Measurements from ENCODE around the gene AGBL4.

The AGBL4 gene

DNA sequence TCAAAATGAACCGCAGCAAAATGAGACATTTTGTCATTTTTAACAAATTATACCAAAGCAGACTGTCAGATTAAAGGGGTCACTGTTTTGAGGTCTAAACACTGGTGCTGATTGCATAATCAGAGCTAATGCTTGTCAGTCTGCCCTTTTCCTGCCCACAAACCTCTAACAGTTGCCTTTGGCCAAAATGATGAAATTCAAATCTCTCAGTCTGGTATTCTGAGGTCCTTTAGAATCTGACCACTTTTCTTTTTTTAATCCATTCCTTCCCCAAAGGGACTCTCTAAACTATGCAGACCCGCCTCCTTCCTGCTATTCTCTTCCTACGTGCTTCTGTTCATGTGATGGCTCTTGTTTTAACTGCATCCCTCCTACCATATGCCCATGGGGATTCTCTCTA, 1406.5 kb downstream of the AGBL4 start:
- DNase-seq (ENCODE audit: insufficient read length, low spot score) (no peak), FAIRE-seq (no peak)
- no peak for TF ChIP-seq POLR2A (IDR thresholded peaks at IDR 0.05; ENCODE audit: low read depth, low read length)

- no peak for TF ChIP-seq POLR2A (IDR thresholded peaks at IDR 0.05; ENCODE audit: low read depth, low read length)
- DNase-seq (ENCODE audit: insufficient read length, low spot score), result no peak
- FAIRE-seq, result no peak
Observed at GRCh38 chr1:48616710-48617109, 1407.0 kb downstream of the AGBL4 start.

GRCh38 chr1:48611841-48612240, 1411.9 kb downstream of the AGBL4 start:
- DNase-seq (ENCODE audit: insufficient read length, low spot score) (no peak), FAIRE-seq (no peak)
- no peak for TF ChIP-seq POLR2A (IDR thresholded peaks at IDR 0.05; ENCODE audit: low read depth, low read length)

DNA sequence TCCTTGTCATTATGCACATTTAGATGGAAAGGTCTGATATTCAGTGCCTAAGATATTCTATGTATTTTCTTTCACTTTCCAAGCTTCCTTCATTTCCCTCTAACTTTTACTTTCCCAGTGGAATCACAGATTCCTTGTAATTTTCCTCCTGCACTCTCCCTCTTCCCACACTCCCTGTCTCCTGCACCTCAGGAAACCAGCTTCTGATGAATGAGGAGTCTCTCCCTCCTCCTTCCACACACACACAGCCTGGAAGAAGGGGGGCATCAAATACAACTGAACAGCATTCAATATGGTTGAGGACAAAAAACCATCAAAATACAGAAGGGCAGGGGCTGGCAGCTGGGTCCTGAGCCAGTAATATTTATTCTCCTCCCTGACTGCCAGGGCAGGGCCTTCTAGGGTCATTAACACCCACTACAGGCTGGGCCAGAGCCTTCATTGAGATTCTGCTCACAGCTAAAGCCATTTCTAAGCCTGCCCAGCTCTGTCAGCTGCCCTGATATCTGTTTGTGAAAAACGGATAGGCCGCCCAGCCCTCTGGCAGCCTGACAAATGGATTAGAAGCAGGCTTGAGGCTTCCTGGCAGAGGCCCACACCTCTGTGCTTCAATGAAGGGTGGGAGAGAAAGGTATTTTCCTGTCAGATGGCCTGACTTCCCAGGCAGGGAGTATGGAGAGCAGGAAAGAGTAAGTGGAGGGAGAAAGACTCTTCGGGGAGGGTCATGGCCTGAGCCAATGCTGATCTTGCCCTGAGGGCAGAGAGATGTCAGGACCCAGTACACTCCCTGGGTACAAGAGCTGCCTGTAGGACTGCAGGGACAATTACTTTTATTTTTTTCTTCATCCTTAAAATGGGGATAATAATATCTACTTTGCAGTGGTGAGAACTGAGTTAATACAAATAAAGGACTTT, 1412.9 kb downstream of the AGBL4 start:
- DNase-seq (ENCODE audit: insufficient read length, low spot score) (no peak), FAIRE-seq (no peak)
- no peak for TF ChIP-seq POLR2A (IDR thresholded peaks at IDR 0.05; ENCODE audit: low read depth, low read length)

DNA sequence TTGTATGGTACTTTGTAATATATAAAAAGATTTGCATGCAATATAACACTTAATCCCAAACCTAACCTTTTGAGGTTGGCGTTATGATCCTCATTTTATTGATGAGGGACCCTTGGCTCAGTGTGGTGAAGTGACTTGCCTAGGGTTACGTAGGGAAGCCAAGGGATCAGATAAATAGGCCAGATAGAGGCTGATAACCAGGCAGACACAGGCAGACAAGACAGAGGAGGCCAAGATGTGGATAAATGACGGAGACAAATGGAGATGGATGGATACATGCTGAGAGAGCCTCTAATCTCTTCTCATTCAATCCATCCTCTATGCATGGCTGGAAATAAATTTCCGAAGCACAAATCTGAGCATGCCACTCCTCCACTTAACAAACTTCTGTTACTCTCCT, 1414.9 kb downstream of the AGBL4 start:
- DNase-seq (ENCODE audit: insufficient read length, low spot score) (no peak), FAIRE-seq (no peak)
- no peak for TF ChIP-seq POLR2A (IDR thresholded peaks at IDR 0.05; ENCODE audit: low read depth, low read length)

DNA sequence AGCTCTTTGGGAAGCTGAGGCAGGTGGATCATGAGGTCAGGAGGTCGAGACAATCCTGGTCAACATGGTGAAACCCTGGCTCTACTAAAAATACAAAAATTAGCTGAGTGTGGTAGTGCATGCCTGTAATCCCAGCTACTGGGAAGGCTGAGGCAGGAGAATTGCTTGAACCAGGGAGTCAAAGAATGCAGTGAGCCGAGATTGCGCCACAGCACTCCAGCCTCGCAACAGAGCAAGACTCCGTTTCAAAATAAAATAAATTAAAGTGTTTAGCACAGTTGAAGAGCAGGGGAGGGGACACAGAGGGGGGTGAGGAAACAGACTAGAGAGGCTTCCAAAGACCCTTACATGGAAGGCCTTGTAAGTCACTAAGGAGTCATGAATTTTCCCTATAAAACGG, 1420.5 kb downstream of the AGBL4 start:
- no peak for TF ChIP-seq POLR2A (IDR thresholded peaks at IDR 0.05; ENCODE audit: low read depth, low read length)
- FAIRE-seq (no peak), DNase-seq (ENCODE audit: insufficient read length, low spot score) (no peak)

- TF ChIP-seq POLR2A (IDR thresholded peaks at IDR 0.05; ENCODE audit: low read depth, low read length), result no peak
- no peak for FAIRE-seq
Observed at GRCh38 chr1:48602349-48602748, 1421.4 kb downstream of the AGBL4 start.

DNA sequence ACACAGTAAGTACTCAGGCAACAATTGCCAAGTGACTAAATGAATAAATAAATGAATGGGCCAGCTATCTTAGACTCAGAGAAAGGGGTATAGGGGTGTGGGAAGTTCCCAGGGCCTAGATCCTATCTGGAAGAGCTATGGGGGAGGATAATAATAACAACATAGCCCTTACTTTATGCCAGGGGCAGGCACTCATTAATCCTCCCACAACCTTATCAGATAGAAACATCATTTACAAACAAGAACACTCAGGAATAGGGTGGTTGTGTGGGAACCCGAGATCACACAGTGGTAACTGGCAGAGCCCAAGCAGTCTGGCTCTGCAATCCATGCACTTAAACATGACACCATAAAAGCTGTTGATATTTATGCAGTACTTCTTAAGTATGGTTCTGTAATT, 1423.6 kb downstream of the AGBL4 start:
- no peak for TF ChIP-seq POLR2A (IDR thresholded peaks at IDR 0.05; ENCODE audit: low read depth, low read length)
- no peak for DNase-seq (ENCODE audit: insufficient read length, low spot score)
- FAIRE-seq, result no peak

More at GRCh38 chr1:48602349-48602748, 1421.4 kb downstream of the AGBL4 start:
- DNase-seq (ENCODE audit: insufficient read length, low spot score), result no peak

DNA sequence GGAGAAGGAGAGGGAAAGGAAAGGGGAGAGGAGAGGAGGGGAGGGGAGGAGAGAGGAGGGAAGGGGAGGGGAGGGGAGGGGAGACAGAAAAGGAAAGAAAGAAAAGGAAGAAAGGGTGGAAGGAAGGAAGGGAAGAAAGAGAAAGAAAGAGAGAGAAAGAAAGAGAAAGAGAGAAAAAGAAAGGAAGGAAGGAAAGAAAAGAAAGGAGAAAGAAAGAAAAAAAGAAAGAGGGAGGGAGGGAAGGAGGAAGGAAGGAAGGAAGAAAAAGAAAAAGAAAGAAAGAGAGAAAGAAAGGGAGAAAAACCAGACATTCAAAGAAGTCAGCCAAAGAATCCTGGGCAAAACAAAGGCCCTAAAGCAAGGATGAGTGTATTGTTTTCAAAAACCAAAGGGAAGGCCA, 1426.1 kb downstream of the AGBL4 start:
- no peak for FAIRE-seq
- no peak for TF ChIP-seq POLR2A (IDR thresholded peaks at IDR 0.05; ENCODE audit: low read depth, low read length)

DNA sequence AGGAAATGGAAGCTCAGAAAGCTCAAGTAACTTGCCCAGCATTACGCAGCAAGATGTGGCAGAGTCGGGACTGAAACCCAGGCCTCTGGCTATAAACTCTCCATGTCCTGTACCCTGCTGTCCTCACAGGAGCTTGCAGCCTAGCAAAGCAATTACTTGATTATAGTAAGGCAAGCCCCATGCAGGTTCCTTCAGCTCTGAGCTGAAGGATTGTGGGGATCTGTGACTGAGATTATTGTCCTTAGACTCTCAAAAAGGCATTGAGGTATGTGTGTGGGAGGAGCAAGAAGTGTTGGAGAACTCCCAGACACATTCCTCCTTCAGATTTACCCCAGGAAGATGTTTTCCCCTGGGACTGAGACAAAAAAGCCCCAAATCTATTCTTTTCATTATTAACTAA, 1427.7 kb downstream of the AGBL4 start:
- FAIRE-seq (no peak), DNase-seq (ENCODE audit: insufficient read length, low spot score) (no peak)
- no peak for TF ChIP-seq POLR2A (IDR thresholded peaks at IDR 0.05; ENCODE audit: low read depth, low read length)

More for the DNA sequence above, 1426.1 kb downstream of the AGBL4 start:
- DNase-seq (ENCODE audit: insufficient read length, low spot score), result no peak

DNA sequence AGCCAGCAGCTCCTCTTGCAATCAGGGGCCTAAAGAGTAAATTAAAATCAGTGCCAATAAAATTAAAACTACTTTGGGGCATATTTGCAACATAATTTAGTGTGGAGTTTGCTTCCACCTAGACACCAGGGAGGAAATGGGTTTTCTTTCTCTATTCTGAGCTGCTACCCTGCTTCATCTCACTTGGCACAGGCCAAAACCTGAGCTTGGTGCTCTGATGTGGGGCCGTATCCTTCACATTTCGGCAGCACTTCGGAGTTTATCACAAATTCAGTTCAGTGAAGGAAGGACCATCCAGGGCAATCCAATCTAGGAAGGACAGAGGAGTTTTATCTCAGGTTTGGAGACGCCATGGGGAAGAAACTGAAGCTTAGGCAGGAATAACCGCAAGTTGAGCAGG, 1428.1 kb downstream of the AGBL4 start:
- no peak for DNase-seq (ENCODE audit: insufficient read length, low spot score)
- no peak for TF ChIP-seq POLR2A (IDR thresholded peaks at IDR 0.05; ENCODE audit: low read depth, low read length)
- no peak for FAIRE-seq

- TF ChIP-seq POLR2A (IDR thresholded peaks at IDR 0.05; ENCODE audit: low read depth, low read length), result no peak
- no peak for DNase-seq (ENCODE audit: insufficient read length, low spot score)
- FAIRE-seq, result no peak
Observed at GRCh38 chr1:48592330-48592729, 1431.4 kb downstream of the AGBL4 start.

DNA sequence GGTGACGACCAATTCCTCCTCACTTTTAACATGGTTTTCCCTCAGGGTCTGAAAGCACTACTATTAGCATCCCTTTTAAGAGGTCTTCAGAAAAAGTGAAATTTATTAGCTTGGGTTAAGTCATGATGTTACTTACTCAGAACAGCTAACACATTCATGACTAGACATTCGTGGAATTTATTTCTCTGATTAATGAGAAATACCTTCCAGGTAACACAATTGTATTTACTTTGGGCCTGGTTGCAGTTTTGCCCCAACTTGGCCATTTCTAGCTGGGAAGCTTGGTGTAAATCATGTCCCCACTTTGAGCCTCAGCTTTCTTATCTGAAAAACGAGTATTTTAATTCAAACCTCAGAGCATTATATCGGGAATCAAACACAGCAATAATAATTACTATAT, 1432.6 kb downstream of the AGBL4 start:
- TF ChIP-seq POLR2A (IDR thresholded peaks at IDR 0.05; ENCODE audit: low read depth, low read length), result no peak
- FAIRE-seq (no peak), DNase-seq (ENCODE audit: insufficient read length, low spot score) (no peak)

DNA sequence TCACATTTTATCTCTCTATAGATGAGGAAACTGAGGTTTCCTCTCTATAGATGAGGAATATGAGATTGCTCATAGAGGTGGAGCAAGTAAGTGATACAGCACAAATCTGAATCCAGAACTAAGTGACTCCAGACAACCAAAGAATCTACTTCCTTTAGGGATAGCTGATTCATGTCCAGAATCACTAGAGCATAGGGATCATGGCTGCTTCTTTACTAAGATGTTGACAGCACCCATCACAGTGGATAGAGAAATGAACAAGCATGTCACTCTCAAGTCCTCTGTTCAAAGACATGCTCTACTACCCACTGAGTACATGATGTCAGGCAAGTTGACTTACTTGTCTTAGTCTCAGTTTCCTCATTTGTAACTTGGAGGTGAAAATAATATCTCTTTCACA, 1435.7 kb downstream of the AGBL4 start:
- no peak for TF ChIP-seq POLR2A (IDR thresholded peaks at IDR 0.05; ENCODE audit: low read depth, low read length)
- FAIRE-seq, result no peak
- DNase-seq (ENCODE audit: insufficient read length, low spot score), result no peak

- FAIRE-seq (no peak), DNase-seq (ENCODE audit: insufficient read length, low spot score) (no peak)
- no peak for TF ChIP-seq POLR2A (IDR thresholded peaks at IDR 0.05; ENCODE audit: low read depth, low read length)
Observed at GRCh38 chr1:48582408-48582807, 1441.3 kb downstream of the AGBL4 start.

All from H54 (cell line).